HEK293 (cell line): ENCODE results near the gene USHBP1.

ENCODE experiments used
- KLF1 ChIP-seq: fragments of 450-650 bp; formaldehyde crosslinking; IDR thresholded peaks from 2 replicates; pipeline ENCODE4 v1.5.1; 2016; ENCODE audit warnings: missing biosample characterization, missing genetic modification characterization
- KLF7 ChIP-seq: fragments of 450-650 bp; formaldehyde crosslinking; IDR thresholded peaks from 2 replicates; pipeline ENCODE4 v1.5.1; 2016; ENCODE audit warnings: missing biosample characterization, missing genetic modification characterization, borderline replicate concordance
- KLF8 ChIP-seq: fragments of 450-650 bp; formaldehyde crosslinking; IDR thresholded peaks from 2 replicates; pipeline ENCODE4 v1.5.1; 2016; ENCODE audit warnings: missing biosample characterization, missing genetic modification characterization
- KLF9 ChIP-seq: fragments of 450-650 bp; formaldehyde crosslinking; IDR thresholded peaks from 2 replicates; pipeline ENCODE4 v1.5.1; 2016; ENCODE audit warnings: missing biosample characterization, missing genetic modification characterization, low read depth
- SP7 ChIP-seq: fragments of 450-650 bp; formaldehyde crosslinking; IDR thresholded peaks from 2 replicates; pipeline ENCODE4 v1.5.1; 2016; ENCODE audit warnings: missing biosample characterization, missing genetic modification characterization
- WT1 ChIP-seq: fragments of 450-650 bp; formaldehyde crosslinking; IDR thresholded peaks from 2 replicates; pipeline ENCODE4 v1.5.1; 2016; ENCODE audit warnings: missing biosample characterization, missing genetic modification characterization
- YY2 ChIP-seq: fragments of 450-650 bp; formaldehyde crosslinking; IDR thresholded peaks from 2 replicates; pipeline ENCODE4 v1.5.1; 2016; ENCODE audit warnings: missing biosample characterization, missing genetic modification characterization
- ZBTB1 ChIP-seq: fragments of 450-650 bp; formaldehyde crosslinking; IDR thresholded peaks from 2 replicates; pipeline ENCODE4 v1.5.1; 2016; ENCODE audit warnings: missing biosample characterization, missing genetic modification characterization
- ZBTB17 ChIP-seq: fragments of 450-650 bp; formaldehyde crosslinking; IDR thresholded peaks from 2 replicates; pipeline ENCODE4 v1.5.1; 2016; ENCODE audit warnings: missing biosample characterization, missing genetic modification characterization
- ZBTB20 ChIP-seq: fragments of 450-650 bp; formaldehyde crosslinking; IDR thresholded peaks from 2 replicates; pipeline ENCODE4 v1.5.1; 2016; ENCODE audit warnings: missing biosample characterization, missing genetic modification characterization
- ZBTB48 ChIP-seq: fragments of 450-650 bp; formaldehyde crosslinking; IDR thresholded peaks from 2 replicates; pipeline ENCODE4 v1.5.1; 2016; ENCODE audit warnings: missing biosample characterization, missing genetic modification characterization
- ZEB2 ChIP-seq: fragments of 450-650 bp; formaldehyde crosslinking; IDR thresholded peaks from 2 replicates; pipeline ENCODE4 v1.5.1; 2016; ENCODE audit warnings: missing biosample characterization, missing genetic modification characterization
- ZFP69B ChIP-seq: fragments of 450-650 bp; formaldehyde crosslinking; IDR thresholded peaks from 2 replicates; pipeline ENCODE4 v1.5.1; 2016; ENCODE audit warnings: missing biosample characterization, missing genetic modification characterization
- ZNF114 ChIP-seq: fragments of 450-650 bp; formaldehyde crosslinking; IDR thresholded peaks from 2 replicates; pipeline ENCODE4 v1.5.0; 2017; ENCODE audit warnings: missing biosample characterization, missing genetic modification characterization
- ZNF133 ChIP-seq: fragments of 450-650 bp; formaldehyde crosslinking; IDR thresholded peaks from 2 replicates; pipeline ENCODE4 v1.5.1; 2016; ENCODE audit warnings: missing biosample characterization, missing genetic modification characterization
- ZNF157 ChIP-seq: fragments of 450-650 bp; formaldehyde crosslinking; IDR thresholded peaks from 2 replicates; pipeline ENCODE4 v1.5.1; 2016; ENCODE audit warnings: missing biosample characterization, missing genetic modification characterization
- ZNF16 ChIP-seq: fragments of 450-650 bp; formaldehyde crosslinking; IDR thresholded peaks from 2 replicates; pipeline ENCODE4 v1.5.1; 2016; ENCODE audit warnings: low read depth, missing biosample characterization, missing genetic modification characterization
- ZNF266 ChIP-seq: fragments of 450-650 bp; formaldehyde crosslinking; IDR thresholded peaks from 2 replicates; pipeline ENCODE4 v1.5.1; 2016; ENCODE audit warnings: missing biosample characterization, missing genetic modification characterization, low read depth
- ZNF555 ChIP-seq: fragments of 450-650 bp; formaldehyde crosslinking; conservative IDR thresholded peaks from 2 replicates; pipeline ENCODE4 v1.5.1; 2017; ENCODE audit warnings: missing biosample characterization, mild to moderate bottlenecking, missing genetic modification characterization, inconsistent platforms
- ZNF558 ChIP-seq: fragments of 450-650 bp; formaldehyde crosslinking; IDR thresholded peaks from 2 replicates; pipeline ENCODE4 v1.5.1; 2016; ENCODE audit warnings: missing biosample characterization, missing genetic modification characterization
- ZNF600 ChIP-seq: fragments of 450-650 bp; formaldehyde crosslinking; IDR thresholded peaks from 2 replicates; pipeline ENCODE4 v1.5.1; 2016; ENCODE audit warnings: missing biosample characterization, missing genetic modification characterization
- ZNF610 ChIP-seq: fragments of 450-650 bp; formaldehyde crosslinking; IDR thresholded peaks from 2 replicates; pipeline ENCODE4 v1.5.1; 2016; ENCODE audit warnings: missing biosample characterization, missing genetic modification characterization, borderline replicate concordance
- ZNF623 ChIP-seq: fragments of 450-650 bp; formaldehyde crosslinking; IDR thresholded peaks from 2 replicates; pipeline ENCODE4 v1.5.1; 2016; ENCODE audit warnings: missing biosample characterization, missing genetic modification characterization
- ZNF629 ChIP-seq: fragments of 450-650 bp; formaldehyde crosslinking; IDR thresholded peaks from 2 replicates; pipeline ENCODE4 v1.5.1; 2017; ENCODE audit warnings: missing biosample characterization, missing genetic modification characterization
- ZNF654 ChIP-seq: fragments of 450-650 bp; formaldehyde crosslinking; IDR thresholded peaks from 2 replicates; pipeline ENCODE4 v1.5.1; 2016; ENCODE audit warnings: low read depth, missing biosample characterization, missing genetic modification characterization
- ZNF747 ChIP-seq: fragments of 450-650 bp; formaldehyde crosslinking; IDR thresholded peaks from 2 replicates; pipeline ENCODE4 v1.5.1; 2016; ENCODE audit warnings: missing biosample characterization, missing genetic modification characterization
- ZXDB ChIP-seq: fragments of 450-650 bp; formaldehyde crosslinking; IDR thresholded peaks from 2 replicates; pipeline ENCODE4 v1.5.1; 2016; ENCODE audit warnings: missing biosample characterization, missing genetic modification characterization
- TF ChIP-seq, protein P1 (sequence below): fragments of 450-650 bp; formaldehyde crosslinking; IDR thresholded peaks from 2 replicates; pipeline ENCODE4 v1.5.1; 2016; ENCODE audit warnings: missing biosample characterization, missing genetic modification characterization
- TF ChIP-seq, protein P2 (sequence below): fragments of 450-650 bp; formaldehyde crosslinking; IDR thresholded peaks from 2 replicates; pipeline ENCODE4 v1.5.1; 2017; ENCODE audit warnings: missing biosample characterization, mild to moderate bottlenecking, missing genetic modification characterization, moderate library complexity
- TF ChIP-seq, protein P3 (sequence below): fragments of 450-650 bp; formaldehyde crosslinking; IDR thresholded peaks from 2 replicates; pipeline ENCODE4 v1.5.1; 2016; ENCODE audit warnings: missing biosample characterization, missing genetic modification characterization
- TF ChIP-seq, protein P4 (sequence below): fragments of 450-650 bp; formaldehyde crosslinking; IDR thresholded peaks from 2 replicates; pipeline ENCODE4 v1.5.1; 2016; ENCODE audit warnings: missing biosample characterization, missing genetic modification characterization
- TF ChIP-seq, protein P5 (sequence below): fragments of 450-650 bp; formaldehyde crosslinking; IDR thresholded peaks from 2 replicates; pipeline ENCODE4 v1.5.1; 2016; ENCODE audit warnings: missing biosample characterization, missing genetic modification characterization, low read depth

The USHBP1 gene

DNA sequence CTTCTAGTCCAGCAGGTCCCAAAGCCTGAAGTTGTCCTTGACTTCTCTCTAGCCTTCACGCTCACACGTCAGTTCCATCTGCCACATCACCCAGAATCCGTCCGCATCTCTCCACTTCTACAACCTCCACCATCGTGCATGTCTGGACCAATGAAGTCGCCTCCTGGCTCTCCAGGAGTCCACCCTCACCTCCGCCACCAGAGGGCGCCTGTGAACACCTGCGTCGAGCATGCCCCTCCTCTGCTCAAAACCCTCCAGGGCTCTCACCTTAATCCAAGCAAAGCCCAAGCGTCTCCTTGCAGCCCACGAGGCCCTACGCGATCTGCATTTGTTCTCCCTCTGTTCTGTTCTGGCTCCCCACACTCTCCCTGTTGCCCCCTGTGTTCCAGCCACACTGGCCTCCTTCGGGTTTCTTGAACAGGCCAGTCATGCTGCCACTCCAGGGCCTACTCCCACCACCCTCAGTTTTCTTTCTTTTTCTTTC, 3.7 kb downstream of the USHBP1 start (continued):
- TF ChIP-seq, protein P1, sequence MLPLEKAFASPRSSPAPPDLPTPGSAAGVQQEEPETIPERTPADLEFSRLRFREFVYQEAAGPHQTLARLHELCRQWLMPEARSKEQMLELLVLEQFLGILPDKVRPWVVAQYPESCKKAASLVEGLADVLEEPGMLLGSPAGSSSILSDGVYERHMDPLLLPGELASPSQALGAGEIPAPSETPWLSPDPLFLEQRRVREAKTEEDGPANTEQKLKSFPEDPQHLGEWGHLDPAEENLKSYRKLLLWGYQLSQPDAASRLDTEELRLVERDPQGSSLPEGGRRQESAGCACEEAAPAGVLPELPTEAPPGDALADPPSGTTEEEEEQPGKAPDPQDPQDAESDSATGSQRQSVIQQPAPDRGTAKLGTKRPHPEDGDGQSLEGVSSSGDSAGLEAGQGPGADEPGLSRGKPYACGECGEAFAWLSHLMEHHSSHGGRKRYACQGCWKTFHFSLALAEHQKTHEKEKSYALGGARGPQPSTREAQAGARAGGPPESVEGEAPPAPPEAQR (tag by site-specific recombination), result peak; percentile 54; the same call in 1 of the 2 replicates
- TF ChIP-seq SP7 (tag by site-specific recombination) (peak; percentile 51), ZBTB1 (tag by site-specific recombination) (no peak), ZNF747 (no peak), ZNF610 (tag by site-specific recombination) (peak; percentile 16; the same call in 1 of the 2 replicates), ZNF114 (no peak), ZNF654 (tag by site-specific recombination) (peak; percentile 48), KLF7 (tag by site-specific recombination) (no peak), ZBTB17 (peak; percentile 79), ZNF16 (peak; percentile 76), ZXDB (peak; percentile 26; the same call in 1 of the 2 replicates), YY2 (tag by site-specific recombination) (no peak), ZNF629 (tag by site-specific recombination) (peak; percentile 49; the same call in 1 of the 2 replicates), ZNF555 (tag by site-specific recombination) (no peak), ZNF133 (tag by site-specific recombination) (peak; percentile 48; the same call in 1 of the 2 replicates), ZBTB20 (peak; percentile 35; the same call in 1 of the 2 replicates), ZBTB48 (tag by site-specific recombination) (0 out of 2 replicates have a peak, but pooled peaks have one; percentile 22), ZNF600 (tag by site-specific recombination) (peak; percentile 96), ZEB2 (tag by site-specific recombination) (peak; percentile 69), ZNF266 (tag by site-specific recombination) (no peak), ZNF558 (tag by site-specific recombination) (no peak; the same call in 1 of the 2 replicates), KLF8 (tag by site-specific recombination) (peak; percentile 53; the same call in 1 of the 2 replicates), KLF1 (tag by site-specific recombination) (no peak), ZFP69B (tag by site-specific recombination) (peak; percentile 18; the same call in 1 of the 2 replicates), WT1 (tag by site-specific recombination) (no peak), KLF9 (tag by site-specific recombination) (peak; percentile 20; the same call in 1 of the 2 replicates), ZNF623 (tag by site-specific recombination) (no peak), ZNF157 (tag by site-specific recombination) (no peak)
- TF ChIP-seq, protein P2, sequence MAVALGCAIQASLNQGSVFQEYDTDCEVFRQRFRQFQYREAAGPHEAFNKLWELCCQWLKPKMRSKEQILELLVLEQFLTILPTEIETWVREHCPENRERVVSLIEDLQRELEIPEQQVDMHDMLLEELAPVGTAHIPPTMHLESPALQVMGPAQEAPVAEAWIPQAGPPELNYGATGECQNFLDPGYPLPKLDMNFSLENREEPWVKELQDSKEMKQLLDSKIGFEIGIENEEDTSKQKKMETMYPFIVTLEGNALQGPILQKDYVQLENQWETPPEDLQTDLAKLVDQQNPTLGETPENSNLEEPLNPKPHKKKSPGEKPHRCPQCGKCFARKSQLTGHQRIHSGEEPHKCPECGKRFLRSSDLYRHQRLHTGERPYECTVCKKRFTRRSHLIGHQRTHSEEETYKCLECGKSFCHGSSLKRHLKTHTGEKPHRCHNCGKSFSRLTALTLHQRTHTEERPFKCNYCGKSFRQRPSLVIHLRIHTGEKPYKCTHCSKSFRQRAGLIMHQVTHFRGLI (tag by site-specific recombination), result peak; percentile 24; the same call in 1 of the 2 replicates
- TF ChIP-seq, protein P3, sequence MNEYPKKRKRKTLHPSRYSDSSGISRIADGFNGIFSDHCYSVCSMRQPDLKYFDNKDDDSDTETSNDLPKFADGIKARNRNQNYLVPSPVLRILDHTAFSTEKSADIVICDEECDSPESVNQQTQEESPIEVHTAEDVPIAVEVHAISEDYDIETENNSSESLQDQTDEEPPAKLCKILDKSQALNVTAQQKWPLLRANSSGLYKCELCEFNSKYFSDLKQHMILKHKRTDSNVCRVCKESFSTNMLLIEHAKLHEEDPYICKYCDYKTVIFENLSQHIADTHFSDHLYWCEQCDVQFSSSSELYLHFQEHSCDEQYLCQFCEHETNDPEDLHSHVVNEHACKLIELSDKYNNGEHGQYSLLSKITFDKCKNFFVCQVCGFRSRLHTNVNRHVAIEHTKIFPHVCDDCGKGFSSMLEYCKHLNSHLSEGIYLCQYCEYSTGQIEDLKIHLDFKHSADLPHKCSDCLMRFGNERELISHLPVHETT, result peak; percentile 45; the same call in 1 of the 2 replicates
- TF ChIP-seq, protein P4, sequence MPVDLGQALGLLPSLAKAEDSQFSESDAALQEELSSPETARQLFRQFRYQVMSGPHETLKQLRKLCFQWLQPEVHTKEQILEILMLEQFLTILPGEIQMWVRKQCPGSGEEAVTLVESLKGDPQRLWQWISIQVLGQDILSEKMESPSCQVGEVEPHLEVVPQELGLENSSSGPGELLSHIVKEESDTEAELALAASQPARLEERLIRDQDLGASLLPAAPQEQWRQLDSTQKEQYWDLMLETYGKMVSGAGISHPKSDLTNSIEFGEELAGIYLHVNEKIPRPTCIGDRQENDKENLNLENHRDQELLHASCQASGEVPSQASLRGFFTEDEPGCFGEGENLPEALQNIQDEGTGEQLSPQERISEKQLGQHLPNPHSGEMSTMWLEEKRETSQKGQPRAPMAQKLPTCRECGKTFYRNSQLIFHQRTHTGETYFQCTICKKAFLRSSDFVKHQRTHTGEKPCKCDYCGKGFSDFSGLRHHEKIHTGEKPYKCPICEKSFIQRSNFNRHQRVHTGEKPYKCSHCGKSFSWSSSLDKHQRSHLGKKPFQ (tag by site-specific recombination), result peak; percentile 59; the same call in 1 of the 2 replicates
- TF ChIP-seq, protein P5, sequence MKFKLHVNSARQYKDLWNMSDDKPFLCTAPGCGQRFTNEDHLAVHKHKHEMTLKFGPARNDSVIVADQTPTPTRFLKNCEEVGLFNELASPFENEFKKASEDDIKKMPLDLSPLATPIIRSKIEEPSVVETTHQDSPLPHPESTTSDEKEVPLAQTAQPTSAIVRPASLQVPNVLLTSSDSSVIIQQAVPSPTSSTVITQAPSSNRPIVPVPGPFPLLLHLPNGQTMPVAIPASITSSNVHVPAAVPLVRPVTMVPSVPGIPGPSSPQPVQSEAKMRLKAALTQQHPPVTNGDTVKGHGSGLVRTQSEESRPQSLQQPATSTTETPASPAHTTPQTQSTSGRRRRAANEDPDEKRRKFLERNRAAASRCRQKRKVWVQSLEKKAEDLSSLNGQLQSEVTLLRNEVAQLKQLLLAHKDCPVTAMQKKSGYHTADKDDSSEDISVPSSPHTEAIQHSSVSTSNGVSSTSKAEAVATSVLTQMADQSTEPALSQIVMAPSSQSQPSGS (tag by site-specific recombination), result no peak
